ENCODE results near the gene DES. TPM values are rescaled to one million over a fixed set of nuclear protein-coding genes. Genes with fewer than 3 reads are reported as not detected.
"Not testable (repeated sequence)": the region's sequence is repeated elsewhere in the genome, so short reads cannot be mapped to it uniquely, and the experiment has no call there.

DES gene
- polyA plus RNA-seq, 1 donor from 2014 or later = not detected

DNA sequence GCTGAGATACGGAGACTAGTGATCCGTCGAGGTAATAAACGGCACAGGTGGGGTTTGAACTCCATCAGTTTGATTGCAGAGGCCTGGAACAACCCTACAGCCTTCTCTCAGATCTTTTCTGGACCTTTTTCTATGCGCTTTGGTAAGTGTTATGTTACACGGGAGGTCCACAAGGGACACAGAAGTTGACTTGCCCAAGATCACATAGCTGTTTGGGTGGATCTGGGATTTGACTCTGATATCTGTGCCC is 29.3 kb upstream of the DES start:
- Histone ChIP-seq H3K27me3 (ENCODE audit: insufficient read depth, low read depth, low read length) (no peaks in the 10 kb centered on the region), H3K4me3 (ENCODE audit: low read length) (peak overlapping the region; percentile 51), H3K36me3 (ENCODE audit: insufficient read depth, low read length) (no peaks in the 10 kb centered on the region), H3K9me3 (ENCODE audit: low read length) (no peaks in the 10 kb centered on the region), H2AFZ (ENCODE audit: low read depth, low read length) (peak overlapping the region; percentile 77), H4K20me1 (ENCODE audit: insufficient read depth) (no peaks in the 10 kb centered on the region), H3K9ac (ENCODE audit: low read length) (peak overlapping the region; percentile 44), H3K9me2 (ENCODE audit: insufficient read depth, low read length) (no peaks in the 10 kb centered on the region), H3K27ac (ENCODE audit: low read length) (peak overlapping the region; percentile 51), H3K79me2 (replicated peaks; ENCODE audit: insufficient read depth, low read length) (no peaks in the 10 kb centered on the region), H3K4me2 (ENCODE audit: low read length) (no peak overlapping the region), H3F3A (ENCODE audit: insufficient read depth, low read length, poor library complexity, severe bottlenecking) (peaks cover 4% of the 10 kb centered on the region)
- TF ChIP-seq TAF1 (IDR thresholded peaks at IDR 0.05; ENCODE audit: low read depth) (no peak), CTCF (IDR thresholded peaks at IDR 0.05; ENCODE audit: poor library complexity, severe bottlenecking) (no peak), EZH2 (IDR thresholded peaks at IDR 0.05; ENCODE audit: borderline replicate concordance, insufficient read depth, low read length, poor library complexity, severe bottlenecking) (no peak), MXI1 (conservative IDR thresholded peaks at IDR 0.05; ENCODE audit: poor library complexity, severe bottlenecking) (no peak), SMC3 (conservative IDR thresholded peaks at IDR 0.05; ENCODE audit: poor library complexity) (no peak), RAD21 (conservative IDR thresholded peaks at IDR 0.05) (no peak), EP300 (conservative IDR thresholded peaks at IDR 0.05; ENCODE audit: poor library complexity, severe bottlenecking) (no peak), POLR2AphosphoS5 (IDR thresholded peaks at IDR 0.05) (no peak)
- TF ChIP-seq, protein P1, sequence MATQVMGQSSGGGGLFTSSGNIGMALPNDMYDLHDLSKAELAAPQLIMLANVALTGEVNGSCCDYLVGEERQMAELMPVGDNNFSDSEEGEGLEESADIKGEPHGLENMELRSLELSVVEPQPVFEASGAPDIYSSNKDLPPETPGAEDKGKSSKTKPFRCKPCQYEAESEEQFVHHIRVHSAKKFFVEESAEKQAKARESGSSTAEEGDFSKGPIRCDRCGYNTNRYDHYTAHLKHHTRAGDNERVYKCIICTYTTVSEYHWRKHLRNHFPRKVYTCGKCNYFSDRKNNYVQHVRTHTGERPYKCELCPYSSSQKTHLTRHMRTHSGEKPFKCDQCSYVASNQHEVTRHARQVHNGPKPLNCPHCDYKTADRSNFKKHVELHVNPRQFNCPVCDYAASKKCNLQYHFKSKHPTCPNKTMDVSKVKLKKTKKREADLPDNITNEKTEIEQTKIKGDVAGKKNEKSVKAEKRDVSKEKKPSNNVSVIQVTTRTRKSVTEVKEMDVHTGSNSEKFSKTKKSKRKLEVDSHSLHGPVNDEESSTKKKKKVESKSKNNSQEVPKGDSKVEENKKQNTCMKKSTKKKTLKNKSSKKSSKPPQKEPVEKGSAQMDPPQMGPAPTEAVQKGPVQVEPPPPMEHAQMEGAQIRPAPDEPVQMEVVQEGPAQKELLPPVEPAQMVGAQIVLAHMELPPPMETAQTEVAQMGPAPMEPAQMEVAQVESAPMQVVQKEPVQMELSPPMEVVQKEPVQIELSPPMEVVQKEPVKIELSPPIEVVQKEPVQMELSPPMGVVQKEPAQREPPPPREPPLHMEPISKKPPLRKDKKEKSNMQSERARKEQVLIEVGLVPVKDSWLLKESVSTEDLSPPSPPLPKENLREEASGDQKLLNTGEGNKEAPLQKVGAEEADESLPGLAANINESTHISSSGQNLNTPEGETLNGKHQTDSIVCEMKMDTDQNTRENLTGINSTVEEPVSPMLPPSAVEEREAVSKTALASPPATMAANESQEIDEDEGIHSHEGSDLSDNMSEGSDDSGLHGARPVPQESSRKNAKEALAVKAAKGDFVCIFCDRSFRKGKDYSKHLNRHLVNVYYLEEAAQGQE (IDR thresholded peaks at IDR 0.05; ENCODE audit: borderline replicate concordance) = no peak

- H4K20me1 ChIP-seq (ENCODE audit: insufficient read depth) = no peaks in the 10 kb centered on the region
- H3K27me3 ChIP-seq (ENCODE audit: insufficient read depth, low read depth, low read length) = no peaks in the 10 kb centered on the region
- no peak overlapping the region for H3K27ac ChIP-seq (ENCODE audit: low read length)
- TF ChIP-seq CTCF (IDR thresholded peaks at IDR 0.05; ENCODE audit: poor library complexity, severe bottlenecking) (no peak), MXI1 (conservative IDR thresholded peaks at IDR 0.05; ENCODE audit: poor library complexity, severe bottlenecking) (no peak), RAD21 (conservative IDR thresholded peaks at IDR 0.05) (no peak), SMC3 (conservative IDR thresholded peaks at IDR 0.05; ENCODE audit: poor library complexity) (no peak), EZH2 (IDR thresholded peaks at IDR 0.05; ENCODE audit: borderline replicate concordance, insufficient read depth, low read length, poor library complexity, severe bottlenecking) (no peak), POLR2AphosphoS5 (IDR thresholded peaks at IDR 0.05) (no peak), TAF1 (IDR thresholded peaks at IDR 0.05; ENCODE audit: low read depth) (no peak), EP300 (conservative IDR thresholded peaks at IDR 0.05; ENCODE audit: poor library complexity, severe bottlenecking) (no peak)
- TF ChIP-seq, protein P1 (IDR thresholded peaks at IDR 0.05; ENCODE audit: borderline replicate concordance) = no peak
- no peak overlapping the region for H3K9ac ChIP-seq (ENCODE audit: low read length)
- no peak overlapping the region for H3K4me3 ChIP-seq (ENCODE audit: low read length)
- H3K36me3 ChIP-seq (ENCODE audit: insufficient read depth, low read length) = no peaks in the 10 kb centered on the region
- H3K9me2 ChIP-seq (ENCODE audit: insufficient read depth, low read length) = no peaks in the 10 kb centered on the region
- H3K4me2 ChIP-seq (ENCODE audit: low read length) = no peak overlapping the region
- peaks cover 4% of the 10 kb centered on the region for H3F3A ChIP-seq (ENCODE audit: insufficient read depth, low read length, poor library complexity, severe bottlenecking)
- no peak overlapping the region for H2AFZ ChIP-seq (ENCODE audit: low read depth, low read length)
- no peaks in the 10 kb centered on the region for H3K9me3 ChIP-seq (ENCODE audit: low read length)
- no peaks in the 10 kb centered on the region for H3K79me2 ChIP-seq (replicated peaks; ENCODE audit: insufficient read depth, low read length)
These were observed 25.4 kb upstream of the DES start for GRCh38 chr2:219392754-219393153.

DNA sequence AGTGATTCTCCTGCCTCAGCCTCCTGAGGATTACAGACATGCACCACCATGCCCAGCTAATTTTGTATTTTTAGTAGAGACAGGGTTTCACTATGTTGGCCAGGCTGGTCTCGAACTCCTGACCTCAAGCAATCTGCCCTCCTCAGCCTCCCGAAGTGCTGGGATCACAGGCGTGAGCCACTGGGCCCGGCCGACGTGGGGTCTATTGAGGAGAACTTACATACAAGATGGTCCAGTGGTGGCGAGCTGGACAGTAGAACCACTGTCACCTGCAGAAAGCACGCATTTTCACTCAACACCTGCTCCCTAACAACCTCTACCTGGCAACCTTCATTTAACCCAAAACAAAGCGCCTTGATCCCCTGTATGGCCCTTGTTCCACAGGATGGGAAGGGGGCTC is 23.1 kb upstream of the DES start:
- not testable (repeated sequence) for H3K4me3 ChIP-seq (ENCODE audit: low read length); H3K9me2 ChIP-seq (ENCODE audit: insufficient read depth, low read length); H3K79me2 ChIP-seq (replicated peaks; ENCODE audit: insufficient read depth, low read length); H3K9ac ChIP-seq (ENCODE audit: low read length); H3K9me3 ChIP-seq (ENCODE audit: low read length); H3F3A ChIP-seq (ENCODE audit: insufficient read depth, low read length, poor library complexity, severe bottlenecking); H4K20me1 ChIP-seq (ENCODE audit: insufficient read depth); H3K4me2 ChIP-seq (ENCODE audit: low read length); H3K27me3 ChIP-seq (ENCODE audit: insufficient read depth, low read depth, low read length); H3K27ac ChIP-seq (ENCODE audit: low read length); H3K36me3 ChIP-seq (ENCODE audit: insufficient read depth, low read length); H2AFZ ChIP-seq (ENCODE audit: low read depth, low read length)
